HepG2 (cell line): ENCODE data around the gene ZNF440. TPM values are rescaled to one million over a fixed set of nuclear protein-coding genes. Genes with fewer than 3 reads are reported as not detected.

Source experiments
- ATF2 ChIP-seq: sonication (generic); formaldehyde crosslinking; IDR thresholded peaks from 2 replicates; pipeline ENCODE4 v1.4.0; 2020; ENCODE audit warnings: missing genetic modification reagents
- HNF1A ChIP-seq, 2 experiments: sonication (generic) in 1 of 2; formaldehyde crosslinking in 1 of 2; IDR thresholded peaks; 2 replicates each; pipeline versions ENCODE4 v1.4.0 to v1.6.1; 2016 to 2020; ENCODE audit warnings: borderline replicate concordance in 1 of 2, low read depth in 1 of 2, mild to moderate bottlenecking in 1 of 2, missing genetic modification reagents in 1 of 2
- JARID2 ChIP-seq: sonication (generic); formaldehyde crosslinking; IDR thresholded peaks from 2 replicates; pipeline ENCODE4 v1.8.1; 2023; ENCODE audit warnings: missing genetic modification reagents, inconsistent platforms; ENCODE audit not compliant: insufficient replicate concordance
- KDM5B ChIP-seq: sonication (generic); formaldehyde crosslinking; IDR thresholded peaks from 2 replicates; pipeline ENCODE4 v1.4.0; 2020; ENCODE audit warnings: missing genetic modification reagents, mild to moderate bottlenecking, borderline replicate concordance
- NONO ChIP-seq, 2 experiments: fragments of 450-650 bp in 1 of 2; sonication (generic) in 1 of 2; formaldehyde crosslinking in 1 of 2; IDR thresholded peaks in 1 of 2; conservative IDR thresholded peaks in 1 of 2; 2 replicates each; pipeline versions ENCODE4 v1.6.1 to v1.8.0; 2017 to 2022; ENCODE audit warnings: mild to moderate bottlenecking in 1 of 2, missing genetic modification reagents in 1 of 2, moderate library complexity in 1 of 2
- RAD51 ChIP-seq: fragments of 450-650 bp; IDR thresholded peaks from 2 replicates; pipeline ENCODE4 v1.6.1; 2016; ENCODE audit warnings: borderline replicate concordance
- RBFOX2 ChIP-seq: fragments of 200-400 bp; formaldehyde crosslinking; IDR thresholded peaks from 2 replicates; pipeline ENCODE4 v1.6.1; 2017; ENCODE audit warnings: low read depth, mild to moderate bottlenecking, low read length
- STAT5B ChIP-seq: sonication (generic); formaldehyde crosslinking; IDR thresholded peaks from 2 replicates; pipeline ENCODE4 v1.4.0; 2020; ENCODE audit warnings: missing genetic modification reagents
- THYN1 ChIP-seq: sonication (generic); formaldehyde crosslinking; IDR thresholded peaks from 2 replicates; pipeline ENCODE4 v1.8.1; 2023; ENCODE audit warnings: low read depth, mild to moderate bottlenecking, moderate library complexity, missing genetic modification reagents, borderline replicate concordance
- ZC3H13 ChIP-seq: sonication (generic); formaldehyde crosslinking; IDR thresholded peaks from 2 replicates; pipeline ENCODE4 v1.8.1; 2023; ENCODE audit warnings: mild to moderate bottlenecking, missing genetic modification reagents, moderate library complexity
- ZFP36L2 ChIP-seq: sonication (generic); formaldehyde crosslinking; IDR thresholded peaks from 2 replicates; pipeline ENCODE4 v1.4.0; 2020; ENCODE audit warnings: missing genetic modification reagents
- ZNF432 ChIP-seq: sonication (generic); formaldehyde crosslinking; IDR thresholded peaks from 2 replicates; pipeline ENCODE4 v1.5.0; 2020; ENCODE audit warnings: missing genetic modification reagents, mild to moderate bottlenecking, borderline replicate concordance
- ZNF674 ChIP-seq: sonication (generic); formaldehyde crosslinking; IDR thresholded peaks from 2 replicates; pipeline ENCODE4 v1.5.0; 2020; ENCODE audit warnings: low read depth, mild to moderate bottlenecking, missing genetic modification reagents
- ZNF83 ChIP-seq: sonication (generic); formaldehyde crosslinking; IDR thresholded peaks from 2 replicates; pipeline ENCODE4 v1.4.0; 2020; ENCODE audit warnings: missing genetic modification reagents, mild to moderate bottlenecking, borderline replicate concordance
- polyA plus RNA-seq, 8 experiments: library from polyadenylated mRNA; depleted of rRNA in 3 of 8; stranded (reverse) in 7 of 8; unstranded in 1 of 8; fragments of >200 nt; fragmentation: Illumina TruSeq in 4 of 8; extraction: Trizol in 4 of 8; gene quantifications; 2 replicates each; pipeline versions ENCODE4 v1.2.1 to v1.2.3, GENCODE V29; 2011 to 2016; ENCODE audit warnings: low read depth in 4 of 8, missing spikeins in 1 of 8, mixed read lengths in 1 of 8; ENCODE audit not compliant: insufficient read depth in 1 of 8
- total RNA-seq, 5 experiments: library from RNA; depleted of rRNA; stranded (reverse); fragments of >200 nt; fragmentation: Illumina TruSeq; extraction: Trizol; gene quantifications; 2 replicates each; pipeline ENCODE4 v1.2.3, GENCODE V29; 2016; ENCODE audit warnings: low read depth in 1 of 5
- TF ChIP-seq, protein P1 (sequence below): sonication (generic); formaldehyde crosslinking; IDR thresholded peaks from 2 replicates; pipeline ENCODE4 v1.4.0; 2020; ENCODE audit warnings: missing genetic modification reagents

Gene ZNF440
- total and polyA plus RNA-seq, 2 of the 13 experiments (the other 11 are each of a cell fraction or from before 2014, with no cell fraction given): 2.7 to 12.4 TPM

GRCh38 chr19:11814029-11814699 lies at the start of gene ZNF440 (continued):
- TF ChIP-seq, protein P1, sequence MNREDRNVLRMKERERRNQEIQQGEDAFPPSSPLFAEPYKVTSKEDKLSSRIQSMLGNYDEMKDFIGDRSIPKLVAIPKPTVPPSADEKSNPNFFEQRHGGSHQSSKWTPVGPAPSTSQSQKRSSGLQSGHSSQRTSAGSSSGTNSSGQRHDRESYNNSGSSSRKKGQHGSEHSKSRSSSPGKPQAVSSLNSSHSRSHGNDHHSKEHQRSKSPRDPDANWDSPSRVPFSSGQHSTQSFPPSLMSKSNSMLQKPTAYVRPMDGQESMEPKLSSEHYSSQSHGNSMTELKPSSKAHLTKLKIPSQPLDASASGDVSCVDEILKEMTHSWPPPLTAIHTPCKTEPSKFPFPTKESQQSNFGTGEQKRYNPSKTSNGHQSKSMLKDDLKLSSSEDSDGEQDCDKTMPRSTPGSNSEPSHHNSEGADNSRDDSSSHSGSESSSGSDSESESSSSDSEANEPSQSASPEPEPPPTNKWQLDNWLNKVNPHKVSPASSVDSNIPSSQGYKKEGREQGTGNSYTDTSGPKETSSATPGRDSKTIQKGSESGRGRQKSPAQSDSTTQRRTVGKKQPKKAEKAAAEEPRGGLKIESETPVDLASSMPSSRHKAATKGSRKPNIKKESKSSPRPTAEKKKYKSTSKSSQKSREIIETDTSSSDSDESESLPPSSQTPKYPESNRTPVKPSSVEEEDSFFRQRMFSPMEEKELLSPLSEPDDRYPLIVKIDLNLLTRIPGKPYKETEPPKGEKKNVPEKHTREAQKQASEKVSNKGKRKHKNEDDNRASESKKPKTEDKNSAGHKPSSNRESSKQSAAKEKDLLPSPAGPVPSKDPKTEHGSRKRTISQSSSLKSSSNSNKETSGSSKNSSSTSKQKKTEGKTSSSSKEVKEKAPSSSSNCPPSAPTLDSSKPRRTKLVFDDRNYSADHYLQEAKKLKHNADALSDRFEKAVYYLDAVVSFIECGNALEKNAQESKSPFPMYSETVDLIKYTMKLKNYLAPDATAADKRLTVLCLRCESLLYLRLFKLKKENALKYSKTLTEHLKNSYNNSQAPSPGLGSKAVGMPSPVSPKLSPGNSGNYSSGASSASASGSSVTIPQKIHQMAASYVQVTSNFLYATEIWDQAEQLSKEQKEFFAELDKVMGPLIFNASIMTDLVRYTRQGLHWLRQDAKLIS: peak; percentile 80; the same call in 1 of the 2 replicates
- TF ChIP-seq ATF2 (CRISPR knock-in tag): peak; percentile 44; the same call in 1 of the 2 replicates
- TF ChIP-seq ZNF432 (CRISPR knock-in tag): no peak
- TF ChIP-seq THYN1 (CRISPR knock-in tag): no peak
- peak; percentile 89 for TF ChIP-seq KDM5B (CRISPR knock-in tag)
- no peak for TF ChIP-seq ZNF83 (CRISPR knock-in tag)
- no peak for TF ChIP-seq ZFP36L2
- peak; percentile 69 for TF ChIP-seq RBFOX2
- TF ChIP-seq RAD51: no peak
- no peak for TF ChIP-seq HNF1A (IDR thresholded peaks at IDR 0.05; ENCODE audit: low read depth)
- peak; percentile 48; the same call in 1 of the 2 replicates for TF ChIP-seq HNF1A (CRISPR knock-in tag; IDR thresholded peaks at IDR 0.05; ENCODE audit: borderline replicate concordance)
- TF ChIP-seq ZC3H13 (CRISPR knock-in tag): no peak
- no peak for TF ChIP-seq NONO (IDR thresholded peaks at IDR 0.05)
- TF ChIP-seq NONO (CRISPR knock-in tag; conservative IDR thresholded peaks at IDR 0.05): no peak
- TF ChIP-seq JARID2 (CRISPR knock-in tag): no peak
- TF ChIP-seq ZNF674 (CRISPR knock-in tag): peak; percentile 68; the same call in 1 of the 2 replicates
- TF ChIP-seq STAT5B (CRISPR knock-in tag): no peak
